Stimulated activated CD4-positive, alpha-beta T cell treated with anti-CD3 and anti-CD28 coated beads, Interleukin-12 subunit alpha, Interleukin-12 subunit beta, amount 100 ng/mL, for 48 hours (primary cell): Measurements from ENCODE around the gene DHX30.
"Not testable (repeated sequence)": the region's sequence is repeated elsewhere in the genome, so short reads cannot be mapped to it uniquely, and the experiment has no call there.

ENCODE experiments used
- DNase-seq, 3 donors: peaks; one replicate each; pipeline ENCODE4 v3.0.0-alpha.2; 2020; ENCODE audit warnings: low read depth in 2 of 3, low spot score in 1 of 3

DHX30 gene

DNA sequence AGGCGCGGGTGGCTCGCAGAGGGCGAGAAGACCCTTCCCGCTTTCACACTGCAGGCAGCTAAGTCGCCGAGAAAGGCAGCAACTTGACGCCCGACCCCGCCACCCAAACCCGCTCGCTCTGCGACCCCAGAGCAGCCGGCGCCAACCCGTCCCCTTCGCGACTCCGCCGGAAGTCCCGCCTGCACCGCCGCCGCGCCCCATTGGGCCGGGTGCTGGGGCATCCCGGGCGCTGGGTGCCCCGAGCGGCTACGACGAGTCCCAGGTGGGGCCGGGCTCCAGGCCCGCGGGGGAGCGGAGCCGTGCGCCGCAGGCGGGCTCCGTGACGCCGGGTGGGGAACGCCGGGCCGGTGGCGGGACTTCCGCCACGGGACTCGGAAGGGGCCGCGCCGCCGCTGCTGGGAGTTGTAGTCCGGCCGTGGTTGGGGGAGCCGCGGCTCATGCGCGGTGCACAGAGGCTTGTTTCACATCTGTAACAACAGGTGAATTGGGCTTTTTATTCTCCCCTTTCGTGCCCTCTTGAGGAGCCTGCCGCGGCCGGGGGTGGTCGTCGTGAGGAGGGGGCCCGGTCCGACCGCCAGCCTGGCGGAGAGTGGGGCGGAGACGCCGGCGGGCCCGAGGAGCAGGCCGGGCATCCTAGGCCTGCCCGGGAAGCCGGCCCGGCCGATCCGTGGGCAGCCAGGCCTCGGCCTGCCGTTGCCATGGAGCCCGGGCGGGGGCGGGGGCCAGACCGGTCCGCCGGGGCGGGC lies at the start of gene DHX30:
DHX30 (plus strand) TSS at position 405 of the 746 bp plus-strand sequence. CDS start 7,546 bp downstream, outside the sequence.
- peak; percentile 69 to 81 (median 73) for DNase-seq

GRCh38 chr3:47758261-47759025 lies 44.5 kb upstream of the DHX30 start:
- DNase-seq: no peak

GRCh38 chr3:47760207-47760606 lies 42.7 kb upstream of the DHX30 start:
- DNase-seq: not testable (repeated sequence)

- no peak for DNase-seq
These were observed 41.9 kb upstream of the DHX30 start for GRCh38 chr3:47761046-47761445.

- DNase-seq: no peak
These were observed 40.7 kb upstream of the DHX30 start for GRCh38 chr3:47762233-47762632.

DNA sequence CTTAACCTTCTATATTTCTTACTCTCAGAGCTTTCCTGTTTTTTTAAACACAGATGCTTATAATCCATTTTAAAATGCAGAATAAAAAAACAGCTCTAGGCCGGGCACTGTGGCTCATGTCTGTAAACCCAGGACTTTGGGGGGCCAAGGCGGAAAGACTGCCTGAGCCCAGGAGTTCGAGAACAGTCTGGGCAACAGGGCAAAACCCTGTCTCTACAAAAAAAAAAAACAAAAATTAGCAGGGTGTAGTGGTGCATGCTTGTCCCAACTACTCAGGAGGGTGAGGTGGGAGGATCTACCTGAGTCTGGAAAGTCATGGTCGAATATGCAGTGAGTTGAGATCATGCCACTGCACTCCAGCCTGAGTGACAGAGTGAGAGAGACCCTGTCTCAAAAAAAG lies 36.8 kb upstream of the DHX30 start:
- no peak for DNase-seq

- DNase-seq: no peak
These were observed 30.9 kb upstream of the DHX30 start for GRCh38 chr3:47772047-47772446.

- no peak for DNase-seq
These were observed 30.1 kb upstream of the DHX30 start for GRCh38 chr3:47772788-47773187.

GRCh38 chr3:47778746-47779145 lies 24.2 kb upstream of the DHX30 start:
- no peak for DNase-seq

DNA sequence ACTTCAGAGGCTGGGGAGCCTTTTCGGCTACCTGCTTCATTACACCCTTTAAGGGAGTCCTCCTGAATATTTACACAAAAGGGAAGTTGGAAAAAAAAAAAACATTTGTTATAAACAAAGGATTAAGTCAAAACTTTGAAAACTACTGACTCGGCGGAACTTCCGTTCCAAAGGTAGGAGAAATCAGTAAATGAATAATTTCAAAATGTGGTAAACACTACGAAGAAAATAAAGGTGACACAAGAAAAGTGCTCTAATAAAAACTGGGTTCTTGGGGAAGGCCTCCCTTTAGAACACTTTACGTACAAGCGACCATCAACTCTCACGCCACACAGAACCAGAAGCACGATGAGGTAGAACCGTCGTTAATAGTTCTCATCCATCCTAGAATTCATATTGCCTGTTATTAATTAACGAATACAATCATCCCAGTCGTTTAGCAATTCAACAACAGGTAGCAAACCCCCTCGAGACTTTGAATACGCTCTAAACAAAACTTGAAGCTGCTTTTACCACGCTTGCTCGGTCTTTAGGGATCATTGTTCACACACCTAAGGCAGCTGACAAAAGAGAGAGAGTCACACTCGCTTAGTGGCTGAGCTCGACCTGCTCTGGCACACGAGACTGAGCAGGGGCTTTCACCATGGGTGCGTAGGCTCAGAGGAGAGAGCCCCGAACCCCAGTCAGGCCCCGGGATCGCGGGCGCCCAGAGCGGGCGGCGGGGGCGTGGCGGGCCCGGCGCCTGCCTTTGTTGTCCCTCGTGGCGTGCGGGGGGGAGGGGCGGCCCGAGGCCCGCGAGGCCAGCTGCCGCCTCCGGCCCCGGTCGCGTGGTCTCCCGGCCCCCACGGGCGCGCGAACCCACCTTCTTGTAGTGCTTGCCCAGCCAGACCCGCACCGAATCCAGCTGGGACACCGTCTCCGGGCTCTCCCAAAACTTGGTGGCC lies 21.9 kb upstream of the DHX30 start:
- peak in 2 of 3 donors; percentile 42 to 62 for DNase-seq

DNA sequence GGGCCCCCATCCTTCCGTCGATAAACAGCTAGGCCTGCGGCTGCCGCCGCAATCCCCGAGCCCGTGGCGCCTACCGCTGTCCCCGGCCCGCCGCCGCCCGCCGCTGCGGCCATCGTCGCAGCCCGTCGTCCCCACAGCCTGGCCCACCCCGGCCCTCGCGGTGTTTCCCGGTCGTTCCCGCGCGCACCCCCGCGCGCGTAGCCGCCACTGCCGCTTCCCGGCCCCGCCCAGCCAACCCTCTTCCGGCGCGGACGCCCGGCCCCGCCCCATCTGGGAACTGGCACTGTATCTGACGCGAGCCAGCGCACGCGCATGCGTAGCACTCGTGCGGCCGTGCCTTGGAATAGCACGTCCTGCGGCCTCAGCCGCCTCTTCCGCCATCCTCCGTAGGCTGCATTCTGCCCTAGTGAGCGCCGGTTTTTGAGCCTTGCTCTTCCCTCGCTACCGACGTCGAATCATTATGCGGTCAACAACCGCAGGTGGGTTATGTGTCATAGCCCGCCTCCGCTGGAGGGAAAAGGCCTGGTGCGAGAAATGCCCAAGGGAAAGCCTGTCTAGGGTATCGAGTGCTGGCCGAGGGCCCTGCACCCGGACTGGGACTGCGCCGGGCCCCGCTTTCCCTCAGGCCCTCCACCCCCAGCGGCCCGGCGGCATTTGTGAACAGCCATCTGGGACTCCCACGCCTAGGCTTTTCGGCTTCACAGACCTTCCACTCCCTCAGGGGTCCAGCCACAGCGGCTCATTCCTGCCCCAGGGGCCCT lies 21.1 kb upstream of the DHX30 start, which contains the start of gene SMARCC1:
SMARCC1 (minus strand) TSS at position 209 of the 761 bp plus-strand sequence; CDS start at position 113, 96 bp downstream.
- DNase-seq: peak; percentile 92 to 98 (median 96)

GRCh38 chr3:47782446-47783308 lies 20.3 kb upstream of the DHX30 start:
- DNase-seq: peak in 1 of 3 donors; percentile 29

DNA sequence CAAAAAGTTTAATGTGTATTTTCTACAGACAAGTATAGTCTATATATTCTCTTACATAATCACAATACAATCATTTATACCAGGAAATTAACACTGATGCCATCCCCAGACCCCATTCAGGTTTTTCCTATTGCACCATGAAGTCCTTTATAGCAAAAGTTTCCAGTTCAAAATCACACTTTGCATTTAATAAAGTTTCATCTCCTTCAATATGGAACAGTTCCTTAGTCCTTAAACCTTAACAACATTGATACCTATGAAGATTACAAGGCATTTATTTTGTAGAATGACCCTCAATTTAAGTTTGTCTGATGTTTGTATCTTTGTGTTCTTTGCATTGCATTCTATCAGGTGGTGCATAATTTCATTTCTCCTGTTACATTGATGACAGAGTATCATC lies 19.3 kb upstream of the DHX30 start:
- no peak for DNase-seq

DNA sequence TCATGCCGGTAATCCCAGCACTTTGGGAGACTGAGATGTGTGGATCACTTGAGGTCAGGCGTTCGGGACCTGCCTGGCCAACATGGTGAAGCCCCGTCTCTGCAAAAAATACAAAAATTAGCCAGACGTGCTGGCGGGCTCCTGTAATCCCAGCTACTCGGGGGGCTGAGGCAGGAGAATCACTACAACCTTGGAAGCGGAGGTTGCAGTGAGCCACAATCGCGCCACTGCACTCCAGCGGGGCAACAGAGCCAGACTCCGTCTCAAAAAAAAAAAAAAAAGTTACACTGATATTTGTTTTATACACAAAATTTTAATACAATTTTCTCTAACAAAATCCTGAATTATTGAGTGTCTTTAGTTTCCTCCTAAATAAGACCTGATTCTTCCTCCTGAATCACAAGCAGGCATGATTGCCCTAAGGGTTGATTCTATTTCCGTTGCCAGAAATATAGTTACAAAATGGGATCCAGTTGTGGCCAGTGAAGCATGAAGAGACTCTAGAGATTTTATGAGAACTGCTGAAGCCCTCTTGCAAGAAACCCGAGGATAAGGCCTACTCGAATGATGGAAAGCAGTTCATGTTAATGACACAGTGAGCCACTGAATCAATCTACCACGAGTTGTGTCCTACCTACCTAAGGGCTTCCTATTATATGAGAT lies 11.6 kb upstream of the DHX30 start:
- DNase-seq: no peak

- no peak for DNase-seq
These were observed 10.2 kb upstream of the DHX30 start for GRCh38 chr3:47792699-47793098.

- no peak for DNase-seq
These were observed 8.4 kb upstream of the DHX30 start for GRCh38 chr3:47794544-47794943.

DNA sequence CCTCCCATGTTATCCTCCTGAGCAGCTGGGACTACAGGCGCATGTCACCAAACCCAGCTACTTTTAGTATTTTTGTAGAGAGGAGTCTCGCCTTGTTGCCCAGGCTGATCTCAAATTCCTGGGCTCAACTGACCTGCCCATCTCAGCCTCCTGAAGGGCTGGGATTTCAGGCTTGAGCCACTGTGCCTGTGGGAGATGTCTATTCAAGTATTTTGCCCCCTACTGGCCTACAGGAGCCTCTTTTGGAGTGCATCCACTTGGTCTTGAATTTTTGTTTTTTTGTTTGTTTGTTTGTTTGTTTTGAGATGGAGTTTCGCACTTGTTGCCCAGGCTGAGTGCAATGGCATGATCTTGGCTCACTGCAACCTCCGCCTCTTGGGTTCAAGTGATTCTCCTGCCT lies 3.2 kb upstream of the DHX30 start:
- DNase-seq: no peak

- DNase-seq: no peak
These were observed 615 bp downstream of the DHX30 start for GRCh38 chr3:47803480-47804025.

- no peak for DNase-seq
These were observed 1.6 kb downstream of the DHX30 start for GRCh38 chr3:47804577-47804976.
